CD4-positive, alpha-beta T cell treated with Interleukin-4 for 4 hours (primary cell): Measurements from ENCODE around the gene DEFB114.

Source experiments
- DNase-seq: peaks from one replicate; pipeline ENCODE4 v3.0.0-alpha.2; 2020

DEFB114 gene

DNA sequence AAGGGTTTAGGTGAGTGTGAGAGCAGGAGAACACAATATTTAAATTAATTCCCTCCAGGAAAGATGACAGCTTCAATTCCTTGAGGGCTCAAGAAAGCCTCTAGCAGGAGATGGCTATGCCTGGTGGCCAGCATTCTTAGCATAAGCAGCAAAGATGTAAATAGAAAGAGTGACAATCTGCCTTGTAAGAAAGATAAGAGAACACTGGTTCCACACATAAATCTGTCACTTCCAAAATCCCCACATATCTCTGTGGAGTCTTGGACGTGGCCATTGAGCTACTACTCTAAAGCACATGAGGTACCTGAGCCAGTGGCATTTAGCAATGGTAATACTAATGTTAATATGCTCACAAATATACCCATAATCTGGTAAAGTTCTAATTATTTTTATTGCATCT lies 29.2 kb downstream of the DEFB114 start:
- no peak for DNase-seq

DNA sequence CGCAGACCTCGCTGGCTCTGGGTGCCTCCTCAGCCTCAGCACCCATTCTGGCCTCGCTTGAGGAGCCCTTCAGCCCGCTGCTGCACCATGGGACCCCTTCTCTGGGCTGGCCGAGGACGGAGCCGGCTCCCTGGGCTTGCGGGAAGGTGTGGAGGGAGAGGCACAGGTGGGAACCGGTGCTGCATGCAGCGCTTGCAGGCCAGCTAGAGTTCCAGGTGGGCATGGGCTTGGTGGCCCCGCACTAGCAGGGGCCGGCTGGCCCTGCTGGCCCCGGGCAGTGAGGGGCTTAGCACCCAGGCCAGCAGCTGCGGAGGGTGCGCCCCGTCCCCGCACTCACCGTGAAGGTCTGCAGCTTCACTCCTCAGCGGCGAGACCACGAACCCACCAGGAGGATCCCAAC lies 30.4 kb downstream of the DEFB114 start:
- DNase-seq: no peak

GRCh38 chr6:49929340-49929739 lies 34.6 kb downstream of the DEFB114 start:
- DNase-seq: no peak

DNA sequence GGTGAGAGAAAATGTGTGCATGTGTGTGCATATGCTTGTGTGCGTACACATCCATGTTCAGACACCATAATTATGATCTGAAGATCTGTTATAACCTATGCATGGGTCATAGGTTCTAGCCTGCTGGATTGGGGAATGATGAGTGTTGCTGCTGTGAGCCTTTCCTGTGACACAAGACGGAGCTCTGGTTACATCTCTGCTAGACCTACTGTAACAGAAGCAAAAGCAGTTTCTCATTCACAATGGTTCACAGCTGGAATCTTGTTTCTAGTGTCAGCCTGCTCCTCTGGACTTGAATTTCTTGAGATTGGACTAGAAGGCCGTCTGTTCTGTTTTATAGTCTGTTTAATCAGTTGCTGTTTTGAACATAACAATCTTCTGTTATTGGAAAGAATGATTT lies 40.1 kb downstream of the DEFB114 start:
- no peak for DNase-seq

DNA sequence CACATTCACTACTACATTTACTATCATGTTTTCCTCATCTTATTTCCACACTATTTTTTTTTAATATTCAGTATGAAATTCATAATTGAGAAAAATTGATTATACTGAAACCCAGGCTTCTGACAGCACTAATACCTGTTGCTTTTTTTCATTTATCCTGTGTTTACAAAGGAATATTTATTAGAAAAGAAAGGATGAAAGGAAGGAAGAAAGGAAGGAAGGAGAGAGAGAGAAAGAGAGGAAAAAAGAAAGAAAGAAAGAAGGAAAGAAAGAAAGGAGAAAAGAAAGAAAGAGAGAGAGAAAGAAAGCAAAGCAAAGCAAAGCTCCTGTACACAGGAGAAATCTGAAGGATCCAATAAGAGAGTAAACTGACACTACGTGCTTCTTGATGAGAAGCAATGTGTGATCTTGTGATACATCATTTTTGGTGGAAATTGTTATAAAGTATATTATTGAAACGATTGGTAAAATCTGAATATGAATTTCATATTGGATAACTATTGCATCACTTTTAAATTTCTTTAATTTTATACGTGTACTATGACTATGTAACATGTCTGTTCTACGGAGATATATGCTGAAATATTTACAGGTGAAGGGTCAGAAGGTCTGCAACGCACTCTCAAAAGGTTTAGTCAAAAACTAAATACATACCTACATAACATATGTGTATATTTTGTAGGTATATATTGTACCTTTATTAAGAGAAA lies 43.9 kb downstream of the DEFB114 start:
- DNase-seq: no peak

- DNase-seq: no peak
Observed at GRCh38 chr6:49919261-49919660, 44.7 kb downstream of the DEFB114 start.

- no peak for DNase-seq
Observed at GRCh38 chr6:49918787-49919186, 45.2 kb downstream of the DEFB114 start.

DNA sequence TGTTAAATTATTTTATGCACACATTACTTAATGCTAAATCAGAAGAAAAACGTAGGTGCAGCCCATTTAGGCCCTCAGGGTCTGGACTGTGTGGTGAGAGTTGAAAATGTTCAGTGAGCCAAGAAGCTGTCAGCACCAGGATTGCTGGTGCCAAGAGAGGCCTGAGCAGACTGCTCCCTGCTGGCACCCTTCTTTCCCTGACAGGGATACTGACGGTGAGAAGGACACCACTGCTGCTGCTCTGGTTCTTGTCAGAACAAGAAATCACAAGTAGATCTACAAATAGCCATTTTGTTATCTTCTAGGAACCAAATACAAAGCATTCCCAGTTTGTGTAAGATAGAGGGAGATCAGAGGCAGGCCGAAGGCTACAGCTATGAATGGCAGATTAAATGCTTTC lies 48.9 kb downstream of the DEFB114 start:
- DNase-seq: no peak

GRCh38 chr6:49913636-49914375 lies 50.2 kb downstream of the DEFB114 start:
- DNase-seq: no peak

GRCh38 chr6:49912196-49912595 lies 51.8 kb downstream of the DEFB114 start:
- DNase-seq: no peak

DNA sequence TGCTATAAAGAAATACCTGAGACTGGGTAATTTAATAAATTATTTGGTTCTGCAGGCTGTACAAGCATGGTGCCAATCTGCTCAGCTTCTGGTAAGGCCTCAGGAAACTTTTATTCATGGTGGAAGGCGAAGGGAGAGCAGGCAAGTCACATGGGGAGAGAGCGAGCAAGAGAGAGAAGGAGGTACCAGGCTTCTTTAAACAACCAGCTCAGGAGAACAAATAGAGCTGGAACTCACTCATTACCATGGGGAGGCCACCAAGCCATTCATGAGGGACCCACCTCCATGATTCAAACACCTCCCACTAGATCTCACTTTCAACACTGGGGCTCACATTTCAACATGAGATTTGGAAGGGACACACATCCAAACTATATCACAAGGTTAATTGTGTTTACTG lies 52.7 kb downstream of the DEFB114 start:
- DNase-seq: no peak
